HCT116 (cell line): ENCODE results near the gene SFXN4.

Experiments used
- FOSL1 ChIP-seq: IDR thresholded peaks from 2 replicates; pipeline ENCODE4 v1.6.1; 2012; ENCODE audit warnings: low read depth
- REST ChIP-seq: IDR thresholded peaks from 2 replicates; pipeline ENCODE4 v1.6.1; 2012; ENCODE audit warnings: low read depth
- TF ChIP-seq, protein P1 (sequence below), 3 experiments: fragments of 200-600 bp in 1 of 3; sonication (generic) in 1 of 3; IDR thresholded peaks in 2 of 3; conservative IDR thresholded peaks in 1 of 3; 2 replicates each; pipeline ENCODE4 v1.5.1; 2012 to 2017; ENCODE audit warnings: low read depth in 2 of 3, low read length in 2 of 3, antibody characterized with exemption in 1 of 3, borderline replicate concordance in 1 of 3, control low read depth in 1 of 3, mild to moderate bottlenecking in 1 of 3, mixed read lengths in 1 of 3, mixed run types in 1 of 3, moderate library complexity in 1 of 3; ENCODE audit not compliant: insufficient read depth in 1 of 3

- no peak for TF ChIP-seq REST
- no peak for TF ChIP-seq FOSL1
- TF ChIP-seq, protein P1, sequence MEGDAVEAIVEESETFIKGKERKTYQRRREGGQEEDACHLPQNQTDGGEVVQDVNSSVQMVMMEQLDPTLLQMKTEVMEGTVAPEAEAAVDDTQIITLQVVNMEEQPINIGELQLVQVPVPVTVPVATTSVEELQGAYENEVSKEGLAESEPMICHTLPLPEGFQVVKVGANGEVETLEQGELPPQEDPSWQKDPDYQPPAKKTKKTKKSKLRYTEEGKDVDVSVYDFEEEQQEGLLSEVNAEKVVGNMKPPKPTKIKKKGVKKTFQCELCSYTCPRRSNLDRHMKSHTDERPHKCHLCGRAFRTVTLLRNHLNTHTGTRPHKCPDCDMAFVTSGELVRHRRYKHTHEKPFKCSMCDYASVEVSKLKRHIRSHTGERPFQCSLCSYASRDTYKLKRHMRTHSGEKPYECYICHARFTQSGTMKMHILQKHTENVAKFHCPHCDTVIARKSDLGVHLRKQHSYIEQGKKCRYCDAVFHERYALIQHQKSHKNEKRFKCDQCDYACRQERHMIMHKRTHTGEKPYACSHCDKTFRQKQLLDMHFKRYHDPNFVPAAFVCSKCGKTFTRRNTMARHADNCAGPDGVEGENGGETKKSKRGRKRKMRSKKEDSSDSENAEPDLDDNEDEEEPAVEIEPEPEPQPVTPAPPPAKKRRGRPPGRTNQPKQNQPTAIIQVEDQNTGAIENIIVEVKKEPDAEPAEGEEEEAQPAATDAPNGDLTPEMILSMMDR (IDR thresholded peaks at IDR 0.05 in 2 of 3, conservative IDR thresholded peaks at IDR 0.05 in 1 of 3; ENCODE audit: borderline replicate concordance in 1 of 3, insufficient read depth in 1 of 3, low read depth in 2 of 3, low read length in 2 of 3): no peak
These were observed 45.1 kb downstream of the SFXN4 start for GRCh38 chr10:119120413-119120867.
